GM12878 (cell line): ENCODE data around the gene CNDP1. TPM values are rescaled to one million over a fixed set of nuclear protein-coding genes. Genes with fewer than 3 reads are reported as not detected.

ENCODE experiments used
- ATAC-seq: fragments of 200-7000 bp; cut with Tn5 transposase; 3 replicates; pipeline ENCODE4 v1.9.1; 2020; ENCODE audit warnings: mild to moderate bottlenecking, moderate library complexity
- BruUV-seq: library from RNA; stranded (reverse); fragments of 400-500 nt; replicated peaks from 2 replicates; lab custom pipeline; 2021; lab: Mats Ljungman, UMichigan
- CTCF ChIA-PET: fragments of 300-600 bp; sonication (Branson Sonifier 250); formaldehyde crosslinking; extraction: SDS; loops from one replicate; lab custom pipeline; 2021; ENCODE audit warnings: inconsistent platforms; lab: Yijun Ruan, JAX
- POLR2A ChIA-PET: fragments of 350-600 bp; formaldehyde crosslinking; extraction: SDS; loops from one replicate; lab custom pipeline; 2021; ENCODE audit warnings: inconsistent platforms; lab: Charles Lee
- RAD21 ChIA-PET: fragments of 300-600 bp; sonication (Branson Sonifier 250); formaldehyde crosslinking; loops from one replicate; lab custom pipeline; 2023; ENCODE audit warnings: antibody characterized with exemption; ENCODE audit not compliant: unreplicated experiment; lab: Charles Lee
- SMC1A ChIA-PET: fragments of 300-600 bp; sonication (Branson Sonifier 250); formaldehyde crosslinking; loops from one replicate; lab custom pipeline; 2023; ENCODE audit not compliant: unreplicated experiment, uncharacterized antibody; lab: Charles Lee
- DNase-seq: peaks from one replicate; pipeline ENCODE4 v3.0.0-alpha.2; 2011; ENCODE audit warnings: low read depth, low spot score
- FAIRE-seq: peaks from 3 replicates; lab custom pipeline; 2011; peaks lifted over from hg19 to GRCh38; lab: Jason Lieb, UNC
- H2AFZ ChIP-seq: 2 replicates; pipeline ENCODE4 v1.6.0; 2011; ENCODE audit warnings: low read depth, low read length, control low read depth; ENCODE audit not compliant: control insufficient read depth
- H3K27ac ChIP-seq: 2 replicates; pipeline ENCODE4 v1.5.1; 2011; ENCODE audit warnings: control low read depth; ENCODE audit not compliant: control insufficient read depth, insufficient read depth
- H3K27me3 ChIP-seq, 2 experiments: replicated peaks in 1 of 2; 2 replicates each; pipeline versions ENCODE4 v1.6.0 to v1.6.1; 2011; ENCODE audit warnings: low read length in 1 of 2; ENCODE audit not compliant: control insufficient read depth in 2 of 2, insufficient read depth in 2 of 2
- H3K36me3 ChIP-seq, 2 experiments: 2 replicates each; pipeline ENCODE4 v1.5.1; 2011; ENCODE audit warnings: low read length in 1 of 2; ENCODE audit not compliant: control insufficient read depth in 2 of 2, insufficient read depth in 2 of 2
- H3K4me1 ChIP-seq: 2 replicates; pipeline ENCODE4 v1.6.1; 2011; ENCODE audit warnings: mild to moderate bottlenecking, low read length, moderate library complexity, mixed read lengths; ENCODE audit not compliant: control insufficient read depth, insufficient read depth
- H3K4me2 ChIP-seq: 2 replicates; pipeline ENCODE4 v1.6.0; 2011; ENCODE audit warnings: control low read depth; ENCODE audit not compliant: control insufficient read depth, insufficient read depth
- H3K4me3 ChIP-seq: fragments of 200-600 bp; sonication (generic); 2 replicates; pipeline ENCODE4 v1.5.1; 2016
- H3K79me2 ChIP-seq: 2 replicates; pipeline ENCODE4 v1.6.0; 2011; ENCODE audit warnings: low read length; ENCODE audit not compliant: control insufficient read depth, insufficient read depth
- H3K9ac ChIP-seq: 2 replicates; pipeline ENCODE4 v1.8.0; 2011; ENCODE audit warnings: low read length, control low read depth, mixed read lengths; ENCODE audit not compliant: control insufficient read depth, insufficient read depth
- H3K9me3 ChIP-seq: replicated peaks from 3 replicates; pipeline ENCODE4 v1.5.1; 2011; ENCODE audit warnings: mild to moderate bottlenecking, low read length; ENCODE audit not compliant: control insufficient read depth, insufficient read depth
- H4K20me1 ChIP-seq: 2 replicates; pipeline ENCODE4 v1.6.0; 2011; ENCODE audit not compliant: control insufficient read depth, insufficient read depth
- BRCA1 ChIP-seq: IDR thresholded peaks from 2 replicates; pipeline ENCODE4 v1.6.1; 2011; ENCODE audit warnings: low read depth, low read length, improper control_type of control experiment
- CEBPB ChIP-seq, 2 experiments: fragments of 150-350 bp in 1 of 2; IDR thresholded peaks; 2 replicates each; pipeline ENCODE4 v1.6.1; 2012 to 2014; ENCODE audit warnings: low read depth in 2 of 2, low read length in 2 of 2, borderline replicate concordance in 1 of 2, inconsistent platforms in 1 of 2
- CREM ChIP-seq: IDR thresholded peaks from 2 replicates; pipeline ENCODE4 v1.6.1; 2014; ENCODE audit warnings: antibody characterized with exemption, low read depth
- EED ChIP-seq: sonication (generic); IDR thresholded peaks from 2 replicates; pipeline ENCODE4 v1.6.1; 2016; ENCODE audit warnings: antibody characterized with exemption, low read depth
- FOXK2 ChIP-seq: fragments of 450-650 bp; IDR thresholded peaks from 2 replicates; pipeline ENCODE4 v1.6.1; 2017; ENCODE audit warnings: mild to moderate bottlenecking, moderate library complexity
- GABPA ChIP-seq: IDR thresholded peaks from 2 replicates; pipeline ENCODE4 v1.6.1; 2014; ENCODE audit warnings: antibody characterized with exemption, low read depth, mild to moderate bottlenecking, inconsistent platforms
- JUND ChIP-seq: IDR thresholded peaks from 2 replicates; pipeline ENCODE4 v1.6.1; 2012; ENCODE audit warnings: low read depth, mild to moderate bottlenecking, low read length, improper control_type of control experiment, moderate library complexity
- KAT2A ChIP-seq: conservative IDR thresholded peaks from 2 replicates; pipeline ENCODE4 v1.6.1; 2011; ENCODE audit warnings: low read depth, low read length; ENCODE audit not compliant: control insufficient read depth
- NFYA ChIP-seq: IDR thresholded peaks from 2 replicates; pipeline ENCODE4 v1.6.1; 2011; ENCODE audit warnings: low read depth, mild to moderate bottlenecking, low read length, improper control_type of control experiment, borderline replicate concordance
- SMAD1 ChIP-seq: fragments of 450-650 bp; IDR thresholded peaks from 2 replicates; pipeline ENCODE4 v1.6.1; 2018; ENCODE audit warnings: mild to moderate bottlenecking, low read depth; ENCODE audit not compliant: partially characterized antibody
- TAF1 ChIP-seq: IDR thresholded peaks from 2 replicates; pipeline ENCODE4 v1.6.1; 2011; ENCODE audit warnings: mild to moderate bottlenecking, low read depth, low read length, borderline replicate concordance
- TCF3 ChIP-seq: IDR thresholded peaks from 2 replicates; pipeline ENCODE4 v1.6.1; 2012; ENCODE audit warnings: low read depth, mild to moderate bottlenecking, low read length, borderline replicate concordance; ENCODE audit not compliant: insufficient read depth
- WGBS: methylation state at CpG from one replicate; pipeline ENCODE4 v1.1.6; 2016; ENCODE audit warnings: low lambda C conversion rate; ENCODE audit not compliant: insufficient replicate concordance, insufficient coverage; ENCODE audit errors: missing lambda C conversion rate; 5-methylcytosine and 5-hydroxymethylcytosine counted together
- in situ Hi-C: fragments of 300-500 bp; cut with MboI; formaldehyde crosslinking; loops from 9 replicates; pipeline ENCODE4 v1.14.3; 2018; ENCODE audit warnings: mixed read lengths
- intact Hi-C: fragments of 100-400 bp; cut with micrococcal nuclease; formaldehyde crosslinking; loops from one replicate; pipeline ENCODE4 v1.14.2; 2022; ENCODE audit not compliant: unreplicated experiment
- polyA plus RNA-seq, 11 experiments: library from polyadenylated mRNA; depleted of rRNA in 4 of 11; unstranded in 6 of 11; stranded (reverse) in 5 of 11; fragments of >200 nt; fragmentation: Nextera tagmentation in 4 of 11; fragmentation: Illumina TruSeq in 1 of 11; extraction: Ambion mirVana in 4 of 11; extraction: Trizol in 1 of 11; gene quantifications; 1 replicate in 1 of 11; 2 replicates in 10 of 11; pipeline versions ENCODE4 v1.2.1 to v1.2.3, GENCODE V29; 2011 to 2016; ENCODE audit warnings: inconsistent platforms in 2 of 11, missing spikeins in 2 of 11, low read depth in 1 of 11
- total RNA-seq, 4 experiments: library from RNA; depleted of rRNA in 3 of 4; stranded (reverse); fragments of >200 nt in 3 of 4; fragmentation: Illumina TruSeq in 1 of 4; extraction: Trizol in 1 of 4; gene quantifications; 2 replicates each; pipeline versions ENCODE4 v1.2.1 to v1.2.3, GENCODE V29; 2013 to 2021
- TF ChIP-seq, protein P1 (sequence below): fragments of 450-650 bp; IDR thresholded peaks from 2 replicates; pipeline ENCODE4 v1.6.1; 2017; ENCODE audit warnings: mild to moderate bottlenecking, moderate library complexity
- TF ChIP-seq, protein P2 (sequence below): IDR thresholded peaks from 2 replicates; pipeline ENCODE4 v1.6.1; 2011; ENCODE audit warnings: borderline replicate concordance, low read depth, mild to moderate bottlenecking, moderate library complexity, low read length; ENCODE audit not compliant: insufficient read depth, poor library complexity, severe bottlenecking
- TF ChIP-seq, protein P3 (sequence below): IDR thresholded peaks from 2 replicates; pipeline ENCODE4 v1.6.1; 2012; ENCODE audit warnings: mild to moderate bottlenecking, low read depth, low read length

Gene CNDP1
- total and polyA plus RNA-seq, 10 of the 15 experiments (the other 5 are each of a cell fraction or from before 2014, with no cell fraction given): 0.04 to 0.05 TPM; not detected in 8

DNA sequence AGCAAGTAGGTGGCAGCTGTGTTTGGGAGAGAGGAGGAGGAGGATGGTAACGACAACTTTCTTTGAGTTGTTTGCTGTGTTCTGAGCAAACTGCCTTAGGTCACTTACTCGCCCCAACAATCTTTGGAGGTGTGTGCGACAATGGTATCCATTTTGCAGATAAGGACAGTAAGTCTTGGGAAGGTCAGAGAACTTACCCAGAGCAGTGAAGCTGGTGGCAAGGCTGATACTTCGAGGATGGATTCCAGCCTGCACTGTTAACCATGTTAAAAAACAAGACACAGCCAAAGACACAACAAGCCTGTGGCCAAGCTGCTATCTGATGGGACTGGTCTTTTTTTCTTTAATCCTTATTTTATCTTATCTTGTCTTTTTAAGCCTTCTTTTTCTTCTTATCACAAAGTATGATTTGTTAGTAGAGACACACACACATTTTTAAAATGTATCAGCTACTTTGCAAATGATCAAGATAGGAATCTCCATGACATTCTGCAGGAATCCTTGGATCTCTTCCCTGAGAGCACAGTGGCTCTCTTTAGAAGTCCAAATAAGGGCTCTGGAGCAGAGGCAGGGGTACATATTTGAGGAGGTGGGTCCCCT lies 27.9 kb downstream of the CNDP1 start:
- Histone ChIP-seq H3K36me3 (no peaks in the 10 kb centered on the region), H3K27me3 (no peaks in the 10 kb centered on the region; a peak in 2 of 4 replicates), H3K79me2 (no peaks in the 10 kb centered on the region), H2AFZ (no peak overlapping the region), H3K27ac (no peak overlapping the region), H3K4me3 (no peak overlapping the region), H3K9ac (no peak overlapping the region), H3K4me1 (no peaks in the 10 kb centered on the region), H3K4me2 (no peak overlapping the region), H4K20me1 (no peaks in the 10 kb centered on the region), H3K9me3 (no peaks in the 10 kb centered on the region; the same call in 2 of the 3 replicates)
- ChIA-PET RAD21 (no interaction called here), CTCF (interaction anchor here (3.4 kb wide), 1 partner anchor 10 kb away, joined by 13 read pairs; no protein-coding TSS in a partner anchor), SMC1A (interaction anchor here (1.0 kb wide), 1 partner anchor 11 kb away, joined by 3 read pairs; no protein-coding TSS in a partner anchor), POLR2A (no interaction called here)
- in situ Hi-C loops: no loop called here
- BruUV-seq: no TSS peak
- FAIRE-seq (no peak), DNase-seq (no peak), ATAC-seq (no peak)
- 54% methylated on average over 4 of the region's 4 CpGs for WGBS
- intact Hi-C loops: no loop called here
- no peak for TF ChIP-seq BRCA1
- TF ChIP-seq FOXK2: no peak
- TF ChIP-seq, protein P1, sequence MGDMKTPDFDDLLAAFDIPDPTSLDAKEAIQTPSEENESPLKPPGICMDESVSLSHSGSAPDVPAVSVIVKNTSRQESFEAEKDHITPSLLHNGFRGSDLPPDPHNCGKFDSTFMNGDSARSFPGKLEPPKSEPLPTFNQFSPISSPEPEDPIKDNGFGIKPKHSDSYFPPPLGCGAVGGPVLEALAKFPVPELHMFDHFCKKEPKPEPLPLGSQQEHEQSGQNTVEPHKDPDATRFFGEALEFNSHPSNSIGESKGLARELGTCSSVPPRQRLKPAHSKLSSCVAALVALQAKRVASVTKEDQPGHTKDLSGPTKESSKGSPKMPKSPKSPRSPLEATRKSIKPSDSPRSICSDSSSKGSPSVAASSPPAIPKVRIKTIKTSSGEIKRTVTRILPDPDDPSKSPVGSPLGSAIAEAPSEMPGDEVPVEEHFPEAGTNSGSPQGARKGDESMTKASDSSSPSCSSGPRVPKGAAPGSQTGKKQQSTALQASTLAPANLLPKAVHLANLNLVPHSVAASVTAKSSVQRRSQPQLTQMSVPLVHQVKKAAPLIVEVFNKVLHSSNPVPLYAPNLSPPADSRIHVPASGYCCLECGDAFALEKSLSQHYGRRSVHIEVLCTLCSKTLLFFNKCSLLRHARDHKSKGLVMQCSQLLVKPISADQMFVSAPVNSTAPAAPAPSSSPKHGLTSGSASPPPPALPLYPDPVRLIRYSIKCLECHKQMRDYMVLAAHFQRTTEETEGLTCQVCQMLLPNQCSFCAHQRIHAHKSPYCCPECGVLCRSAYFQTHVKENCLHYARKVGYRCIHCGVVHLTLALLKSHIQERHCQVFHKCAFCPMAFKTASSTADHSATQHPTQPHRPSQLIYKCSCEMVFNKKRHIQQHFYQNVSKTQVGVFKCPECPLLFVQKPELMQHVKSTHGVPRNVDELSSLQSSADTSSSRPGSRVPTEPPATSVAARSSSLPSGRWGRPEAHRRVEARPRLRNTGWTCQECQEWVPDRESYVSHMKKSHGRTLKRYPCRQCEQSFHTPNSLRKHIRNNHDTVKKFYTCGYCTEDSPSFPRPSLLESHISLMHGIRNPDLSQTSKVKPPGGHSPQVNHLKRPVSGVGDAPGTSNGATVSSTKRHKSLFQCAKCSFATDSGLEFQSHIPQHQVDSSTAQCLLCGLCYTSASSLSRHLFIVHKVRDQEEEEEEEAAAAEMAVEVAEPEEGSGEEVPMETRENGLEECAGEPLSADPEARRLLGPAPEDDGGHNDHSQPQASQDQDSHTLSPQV: no peak
- TF ChIP-seq EED: no peak
- no peak for TF ChIP-seq TCF3
- TF ChIP-seq KAT2A: no peak
- TF ChIP-seq CEBPB (IDR thresholded peaks at IDR 0.05; ENCODE audit: borderline replicate concordance in 1 of 2, low read depth in 2 of 2, low read length in 2 of 2): no peak
- no peak for TF ChIP-seq JUND
- TF ChIP-seq, protein P2, sequence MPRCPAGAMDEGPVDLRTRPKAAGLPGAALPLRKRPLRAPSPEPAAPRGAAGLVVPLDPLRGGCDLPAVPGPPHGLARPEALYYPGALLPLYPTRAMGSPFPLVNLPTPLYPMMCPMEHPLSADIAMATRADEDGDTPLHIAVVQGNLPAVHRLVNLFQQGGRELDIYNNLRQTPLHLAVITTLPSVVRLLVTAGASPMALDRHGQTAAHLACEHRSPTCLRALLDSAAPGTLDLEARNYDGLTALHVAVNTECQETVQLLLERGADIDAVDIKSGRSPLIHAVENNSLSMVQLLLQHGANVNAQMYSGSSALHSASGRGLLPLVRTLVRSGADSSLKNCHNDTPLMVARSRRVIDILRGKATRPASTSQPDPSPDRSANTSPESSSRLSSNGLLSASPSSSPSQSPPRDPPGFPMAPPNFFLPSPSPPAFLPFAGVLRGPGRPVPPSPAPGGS: no peak
- no peak for TF ChIP-seq NFYA
- TF ChIP-seq, protein P3, sequence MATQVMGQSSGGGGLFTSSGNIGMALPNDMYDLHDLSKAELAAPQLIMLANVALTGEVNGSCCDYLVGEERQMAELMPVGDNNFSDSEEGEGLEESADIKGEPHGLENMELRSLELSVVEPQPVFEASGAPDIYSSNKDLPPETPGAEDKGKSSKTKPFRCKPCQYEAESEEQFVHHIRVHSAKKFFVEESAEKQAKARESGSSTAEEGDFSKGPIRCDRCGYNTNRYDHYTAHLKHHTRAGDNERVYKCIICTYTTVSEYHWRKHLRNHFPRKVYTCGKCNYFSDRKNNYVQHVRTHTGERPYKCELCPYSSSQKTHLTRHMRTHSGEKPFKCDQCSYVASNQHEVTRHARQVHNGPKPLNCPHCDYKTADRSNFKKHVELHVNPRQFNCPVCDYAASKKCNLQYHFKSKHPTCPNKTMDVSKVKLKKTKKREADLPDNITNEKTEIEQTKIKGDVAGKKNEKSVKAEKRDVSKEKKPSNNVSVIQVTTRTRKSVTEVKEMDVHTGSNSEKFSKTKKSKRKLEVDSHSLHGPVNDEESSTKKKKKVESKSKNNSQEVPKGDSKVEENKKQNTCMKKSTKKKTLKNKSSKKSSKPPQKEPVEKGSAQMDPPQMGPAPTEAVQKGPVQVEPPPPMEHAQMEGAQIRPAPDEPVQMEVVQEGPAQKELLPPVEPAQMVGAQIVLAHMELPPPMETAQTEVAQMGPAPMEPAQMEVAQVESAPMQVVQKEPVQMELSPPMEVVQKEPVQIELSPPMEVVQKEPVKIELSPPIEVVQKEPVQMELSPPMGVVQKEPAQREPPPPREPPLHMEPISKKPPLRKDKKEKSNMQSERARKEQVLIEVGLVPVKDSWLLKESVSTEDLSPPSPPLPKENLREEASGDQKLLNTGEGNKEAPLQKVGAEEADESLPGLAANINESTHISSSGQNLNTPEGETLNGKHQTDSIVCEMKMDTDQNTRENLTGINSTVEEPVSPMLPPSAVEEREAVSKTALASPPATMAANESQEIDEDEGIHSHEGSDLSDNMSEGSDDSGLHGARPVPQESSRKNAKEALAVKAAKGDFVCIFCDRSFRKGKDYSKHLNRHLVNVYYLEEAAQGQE: no peak
- no peak for TF ChIP-seq CREM
- no peak for TF ChIP-seq SMAD1
- TF ChIP-seq GABPA: no peak
- no peak for TF ChIP-seq TAF1
